HL-60 (cell line): ENCODE measurements around the gene LPIN1.

ENCODE experiments used
- DNase-seq, 2 experiments: peaks; one replicate each; pipeline ENCODE4 v3.0.0-alpha.2; 2010 to 2020; ENCODE audit warnings: low read depth in 1 of 2, low spot score in 1 of 2
- H3K27ac ChIP-seq: fragments of 250-450 bp; sonication (Bioruptor Pico); replicated peaks from 2 replicates; pipeline ENCODE4 v1.5.1; 2020; ENCODE audit warnings: mild to moderate bottlenecking, moderate library complexity
- H3K27me3 ChIP-seq: fragments of 250-450 bp; sonication (Bioruptor Pico); 2 replicates; pipeline ENCODE4 v1.5.1; 2021; ENCODE audit warnings: mild to moderate bottlenecking, moderate library complexity; ENCODE audit not compliant: insufficient read depth, poor library complexity, severe bottlenecking
- H3K4me3 ChIP-seq: replicated peaks from 2 replicates; pipeline ENCODE4 v1.5.1; 2011; ENCODE audit warnings: mild to moderate bottlenecking, control low read depth, low read length; ENCODE audit not compliant: insufficient read depth
- GABPA ChIP-seq: IDR thresholded peaks from 2 replicates; pipeline ENCODE4 v1.6.1; 2012; ENCODE audit warnings: low read depth
- POLR2AphosphoS5 ChIP-seq: IDR thresholded peaks from 2 replicates; pipeline ENCODE4 v1.6.1; 2012; ENCODE audit warnings: low read depth
- SPI1 ChIP-seq: IDR thresholded peaks from 2 replicates; pipeline ENCODE4 v1.6.1; 2012; ENCODE audit warnings: low read depth, mild to moderate bottlenecking, borderline replicate concordance
- TF ChIP-seq, protein P1 (sequence below): IDR thresholded peaks from 2 replicates; pipeline ENCODE4 v1.6.1; 2012; ENCODE audit warnings: low read depth; ENCODE audit not compliant: insufficient replicate concordance
- TF ChIP-seq, protein P2 (sequence below): IDR thresholded peaks from one replicate; pipeline ENCODE4 v1.5.1; 2011; ENCODE audit warnings: low read length, control low read depth, inconsistent platforms; ENCODE audit not compliant: insufficient read depth

The LPIN1 gene

DNA sequence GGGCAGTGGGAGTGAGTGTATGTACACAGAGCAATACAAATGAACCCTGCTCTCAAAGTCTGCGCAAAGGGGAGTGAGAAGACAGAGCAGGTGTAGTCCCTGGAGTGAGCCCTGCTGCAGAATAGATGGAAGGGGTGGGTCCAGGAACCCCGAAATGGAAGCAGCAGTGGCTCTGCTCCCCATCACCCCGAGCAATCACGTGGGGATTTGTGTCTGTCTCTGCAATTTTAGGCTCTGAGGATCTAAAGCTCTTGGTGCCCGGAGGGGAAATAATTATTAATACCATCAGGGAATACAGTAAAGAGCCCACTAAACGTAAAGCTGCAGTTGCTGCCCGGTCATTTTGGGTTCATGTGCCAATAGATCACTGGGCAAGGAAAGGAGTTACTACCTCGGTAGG, 118.3 kb downstream of the LPIN1 start:
- H3K27ac ChIP-seq: no peak overlapping the region
- TF ChIP-seq GABPA (no peak), SPI1 (no peak), POLR2AphosphoS5 (no peak)
- TF ChIP-seq, protein P1, sequence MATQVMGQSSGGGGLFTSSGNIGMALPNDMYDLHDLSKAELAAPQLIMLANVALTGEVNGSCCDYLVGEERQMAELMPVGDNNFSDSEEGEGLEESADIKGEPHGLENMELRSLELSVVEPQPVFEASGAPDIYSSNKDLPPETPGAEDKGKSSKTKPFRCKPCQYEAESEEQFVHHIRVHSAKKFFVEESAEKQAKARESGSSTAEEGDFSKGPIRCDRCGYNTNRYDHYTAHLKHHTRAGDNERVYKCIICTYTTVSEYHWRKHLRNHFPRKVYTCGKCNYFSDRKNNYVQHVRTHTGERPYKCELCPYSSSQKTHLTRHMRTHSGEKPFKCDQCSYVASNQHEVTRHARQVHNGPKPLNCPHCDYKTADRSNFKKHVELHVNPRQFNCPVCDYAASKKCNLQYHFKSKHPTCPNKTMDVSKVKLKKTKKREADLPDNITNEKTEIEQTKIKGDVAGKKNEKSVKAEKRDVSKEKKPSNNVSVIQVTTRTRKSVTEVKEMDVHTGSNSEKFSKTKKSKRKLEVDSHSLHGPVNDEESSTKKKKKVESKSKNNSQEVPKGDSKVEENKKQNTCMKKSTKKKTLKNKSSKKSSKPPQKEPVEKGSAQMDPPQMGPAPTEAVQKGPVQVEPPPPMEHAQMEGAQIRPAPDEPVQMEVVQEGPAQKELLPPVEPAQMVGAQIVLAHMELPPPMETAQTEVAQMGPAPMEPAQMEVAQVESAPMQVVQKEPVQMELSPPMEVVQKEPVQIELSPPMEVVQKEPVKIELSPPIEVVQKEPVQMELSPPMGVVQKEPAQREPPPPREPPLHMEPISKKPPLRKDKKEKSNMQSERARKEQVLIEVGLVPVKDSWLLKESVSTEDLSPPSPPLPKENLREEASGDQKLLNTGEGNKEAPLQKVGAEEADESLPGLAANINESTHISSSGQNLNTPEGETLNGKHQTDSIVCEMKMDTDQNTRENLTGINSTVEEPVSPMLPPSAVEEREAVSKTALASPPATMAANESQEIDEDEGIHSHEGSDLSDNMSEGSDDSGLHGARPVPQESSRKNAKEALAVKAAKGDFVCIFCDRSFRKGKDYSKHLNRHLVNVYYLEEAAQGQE: no peak
- TF ChIP-seq, protein P2, sequence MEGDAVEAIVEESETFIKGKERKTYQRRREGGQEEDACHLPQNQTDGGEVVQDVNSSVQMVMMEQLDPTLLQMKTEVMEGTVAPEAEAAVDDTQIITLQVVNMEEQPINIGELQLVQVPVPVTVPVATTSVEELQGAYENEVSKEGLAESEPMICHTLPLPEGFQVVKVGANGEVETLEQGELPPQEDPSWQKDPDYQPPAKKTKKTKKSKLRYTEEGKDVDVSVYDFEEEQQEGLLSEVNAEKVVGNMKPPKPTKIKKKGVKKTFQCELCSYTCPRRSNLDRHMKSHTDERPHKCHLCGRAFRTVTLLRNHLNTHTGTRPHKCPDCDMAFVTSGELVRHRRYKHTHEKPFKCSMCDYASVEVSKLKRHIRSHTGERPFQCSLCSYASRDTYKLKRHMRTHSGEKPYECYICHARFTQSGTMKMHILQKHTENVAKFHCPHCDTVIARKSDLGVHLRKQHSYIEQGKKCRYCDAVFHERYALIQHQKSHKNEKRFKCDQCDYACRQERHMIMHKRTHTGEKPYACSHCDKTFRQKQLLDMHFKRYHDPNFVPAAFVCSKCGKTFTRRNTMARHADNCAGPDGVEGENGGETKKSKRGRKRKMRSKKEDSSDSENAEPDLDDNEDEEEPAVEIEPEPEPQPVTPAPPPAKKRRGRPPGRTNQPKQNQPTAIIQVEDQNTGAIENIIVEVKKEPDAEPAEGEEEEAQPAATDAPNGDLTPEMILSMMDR: no peak

DNA sequence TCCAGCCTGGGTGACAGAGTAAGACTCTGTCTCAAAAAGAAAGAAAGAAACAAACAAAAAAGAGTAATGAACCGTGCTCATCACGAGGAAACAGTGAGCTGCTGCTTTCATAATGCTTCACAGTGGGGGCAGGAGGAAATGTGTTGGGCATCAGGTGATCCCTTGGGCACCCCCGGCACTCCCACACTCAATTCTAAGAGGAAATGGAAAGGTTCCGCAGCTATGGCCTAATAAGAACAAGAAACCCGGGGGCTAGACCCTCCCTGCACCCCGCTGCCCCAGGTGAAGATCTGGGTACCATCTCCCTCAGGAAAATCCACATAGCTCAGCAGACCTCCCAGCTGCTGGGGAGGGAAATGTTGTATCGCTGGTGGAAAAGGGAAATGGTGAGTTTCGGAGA, 118.9 kb downstream of the LPIN1 start:
- TF ChIP-seq, protein P2: no peak
- TF ChIP-seq SPI1: no peak
- no peak for DNase-seq
- no peak overlapping the region for H3K27ac ChIP-seq
- no peaks in the 10 kb centered on the region for H3K27me3 ChIP-seq
- H3K4me3 ChIP-seq: no peak overlapping the region

More for the DNA sequence above, 118.3 kb downstream of the LPIN1 start:
- no peak for DNase-seq
- Histone ChIP-seq H3K4me3 (no peak overlapping the region), H3K27me3 (no peaks in the 10 kb centered on the region)

DNA sequence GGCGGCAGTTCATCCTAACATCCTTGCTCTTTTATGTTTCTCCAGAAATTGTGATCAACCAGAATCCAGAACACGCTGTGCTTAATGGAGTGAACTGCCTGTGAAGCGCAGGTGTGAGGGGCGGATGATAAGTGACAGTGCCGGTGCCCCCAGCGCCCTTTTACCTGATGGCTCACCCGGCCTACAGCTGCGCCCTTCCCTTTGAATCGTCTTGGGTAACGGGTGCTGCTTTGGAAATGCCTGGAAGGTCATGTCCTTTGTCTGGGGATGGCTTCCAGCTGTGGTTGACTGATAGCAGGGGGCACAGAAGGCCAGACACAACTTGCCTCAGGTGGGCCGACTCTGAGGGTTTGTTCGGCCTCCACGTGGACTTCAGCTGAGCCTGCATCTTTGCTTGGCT, 119.4 kb downstream of the LPIN1 start:
- no peak overlapping the region for H3K4me3 ChIP-seq
- H3K27me3 ChIP-seq: no peaks in the 10 kb centered on the region
- no peak for TF ChIP-seq SPI1
- TF ChIP-seq GABPA: no peak
- TF ChIP-seq, protein P2: no peak
- no peak overlapping the region for H3K27ac ChIP-seq
- DNase-seq: no peak

DNA sequence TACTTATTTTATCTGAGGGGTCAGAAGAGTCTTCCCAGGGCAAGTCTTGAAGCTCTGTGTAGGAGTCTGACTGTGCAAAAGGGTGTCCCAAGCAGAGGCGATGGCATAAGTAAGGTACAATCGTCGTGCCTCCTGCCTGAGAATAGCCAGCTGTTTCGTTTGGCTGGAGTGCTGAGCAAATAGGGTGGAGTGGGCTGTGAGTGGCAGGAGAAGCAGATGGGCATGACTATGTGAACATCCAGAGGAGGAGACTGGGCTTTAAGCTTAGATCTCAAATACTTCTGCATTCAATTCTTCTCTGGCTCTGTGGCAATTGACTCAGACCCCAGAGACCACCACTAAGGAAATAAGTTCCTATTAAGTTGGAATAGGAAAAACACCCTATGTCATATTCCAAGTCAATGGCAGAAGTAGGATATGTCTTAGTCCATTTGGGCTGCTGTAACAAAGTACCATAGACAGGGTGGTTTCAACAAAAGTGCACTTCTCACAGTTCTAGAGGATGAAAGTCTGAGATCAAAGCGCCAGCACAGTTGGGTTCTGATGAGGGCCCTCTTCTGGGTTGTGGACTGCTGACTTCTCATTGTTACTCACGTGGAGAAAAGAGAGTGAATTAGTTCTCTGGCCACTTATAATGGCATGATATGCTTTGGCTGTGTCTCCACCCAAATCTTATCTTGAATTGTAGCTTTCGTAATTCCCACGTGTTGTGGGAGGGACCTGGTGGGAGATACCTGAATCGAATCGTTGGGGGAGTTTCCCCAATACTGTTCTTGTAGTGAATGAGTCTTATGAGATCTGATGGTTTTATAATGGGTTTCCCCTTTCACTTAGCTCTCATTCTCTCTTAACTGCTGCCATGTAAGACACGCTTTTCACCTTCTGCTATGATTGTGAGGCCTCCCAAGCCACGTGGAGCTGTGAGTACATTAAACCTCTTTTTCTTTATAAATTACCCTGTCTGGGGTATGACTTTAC, 120.2 kb downstream of the LPIN1 start:
- Histone ChIP-seq H3K27me3 (no peaks in the 10 kb centered on the region), H3K27ac (no peak overlapping the region), H3K4me3 (no peak overlapping the region)
- no peak for DNase-seq
- TF ChIP-seq SPI1 (no peak), GABPA (no peak), POLR2AphosphoS5 (no peak)
- TF ChIP-seq, protein P1: no peak
- TF ChIP-seq, protein P2: no peak
